Mesendoderm (in vitro differentiated cells): Measurements from ENCODE around the gene KCNK2.

ENCODE experiments used
- DNase-seq: peaks from one replicate; pipeline ENCODE4 v3.0.0; 2013
- H2AK5ac ChIP-seq: 2 replicates; pipeline ENCODE4 v1.6.1; 2013; ENCODE audit warnings: low read length, inconsistent platforms
- H2BK120ac ChIP-seq: 2 replicates; pipeline ENCODE4 v1.6.1; 2013; ENCODE audit warnings: low read depth, mild to moderate bottlenecking, low read length, moderate library complexity, mixed read lengths
- H2BK15ac ChIP-seq: replicated peaks from 2 replicates; pipeline ENCODE4 v1.6.1; 2013; ENCODE audit warnings: low read depth, mild to moderate bottlenecking, moderate library complexity
- H2BK5ac ChIP-seq: 2 replicates; pipeline ENCODE4 v1.6.1; 2013; ENCODE audit warnings: low read length, inconsistent platforms
- H3K18ac ChIP-seq: 2 replicates; pipeline ENCODE4 v1.6.1; 2013; ENCODE audit warnings: mild to moderate bottlenecking, low read length, mixed read lengths
- H3K23ac ChIP-seq: one replicate; pipeline ENCODE4 v1.6.1; 2013; ENCODE audit warnings: low read length
- H3K27ac ChIP-seq: 2 replicates; pipeline ENCODE4 v1.5.1; 2013; ENCODE audit warnings: low read depth, mild to moderate bottlenecking, inconsistent platforms, low read length, moderate library complexity
- H3K27me3 ChIP-seq: 2 replicates; pipeline ENCODE4 v1.6.1; 2013; ENCODE audit warnings: low read length, control low read depth, mild to moderate bottlenecking, inconsistent platforms; ENCODE audit not compliant: insufficient read depth, poor library complexity
- H3K36me3 ChIP-seq: 2 replicates; pipeline ENCODE4 v1.6.1; 2013; ENCODE audit warnings: low read length, inconsistent platforms; ENCODE audit not compliant: control insufficient read depth, insufficient read depth
- H3K4ac ChIP-seq: one replicate; pipeline ENCODE4 v1.6.1; 2013; ENCODE audit warnings: low read depth, mild to moderate bottlenecking, low read length, moderate library complexity
- H3K4me1 ChIP-seq: 2 replicates; pipeline ENCODE4 v1.6.1; 2013; ENCODE audit warnings: low read depth, low read length, inconsistent platforms; ENCODE audit not compliant: control insufficient read depth
- H3K4me2 ChIP-seq: 2 replicates; pipeline ENCODE4 v1.6.1; 2013; ENCODE audit warnings: low read length
- H3K4me3 ChIP-seq: 2 replicates; pipeline ENCODE4 v1.5.1; 2013; ENCODE audit warnings: mild to moderate bottlenecking, low read length
- H3K56ac ChIP-seq: one replicate; pipeline ENCODE4 v1.6.1; 2013; ENCODE audit warnings: low read length
- H3K79me1 ChIP-seq: 2 replicates; pipeline ENCODE4 v1.6.1; 2013; ENCODE audit warnings: low read length, inconsistent platforms
- H3K79me2 ChIP-seq: 2 replicates; pipeline ENCODE4 v1.6.1; 2013; ENCODE audit warnings: mild to moderate bottlenecking, low read length; ENCODE audit not compliant: control insufficient read depth, insufficient read depth
- H3K9ac ChIP-seq: 2 replicates; pipeline ENCODE4 v1.6.1; 2013; ENCODE audit warnings: low read length, inconsistent platforms
- H4K5ac ChIP-seq: one replicate; pipeline ENCODE4 v1.6.1; 2013; ENCODE audit warnings: low read length
- H4K8ac ChIP-seq: one replicate; pipeline ENCODE4 v1.6.1; 2013; ENCODE audit warnings: low read depth, mild to moderate bottlenecking, control low read depth, low read length, moderate library complexity
- WGBS: extraction: QIAGEN DNeasy Blood & Tissue Kit; methylation state at CpG from one replicate; pipeline ENCODE4 v1.1.7; 2013; ENCODE audit warnings: low lambda C conversion rate, missing lambda C conversion rate; ENCODE audit not compliant: insufficient coverage; ENCODE audit errors: extremely low coverage; 5-methylcytosine and 5-hydroxymethylcytosine counted together

The KCNK2 gene

DNA sequence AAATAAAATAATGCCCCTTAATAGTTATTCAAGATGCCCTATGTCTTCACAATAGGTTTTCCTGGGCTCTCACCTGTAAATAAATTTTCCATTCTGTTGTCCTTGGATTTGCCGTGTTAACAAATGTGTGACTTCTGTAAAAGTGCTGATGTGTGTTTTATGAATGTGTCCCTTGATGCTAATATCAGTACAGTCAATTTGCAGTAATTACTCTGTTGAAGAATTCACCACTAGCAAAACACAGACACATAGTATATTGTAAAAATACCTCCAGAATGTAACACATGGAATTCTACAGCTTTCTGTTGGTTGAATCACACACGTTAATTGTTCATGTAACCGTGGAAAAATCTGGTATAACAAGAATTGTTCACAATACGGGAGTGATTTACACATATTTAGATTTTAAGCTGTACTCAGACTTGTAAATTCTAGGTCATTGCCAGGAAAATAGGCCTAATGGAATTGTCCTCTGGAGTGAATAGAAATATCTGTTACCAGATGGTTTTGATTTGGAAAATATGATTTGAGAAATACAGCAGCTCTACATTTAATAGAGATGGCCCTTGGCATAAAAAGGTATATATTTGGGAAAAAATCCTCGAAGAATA, 36.7 kb upstream of the KCNK2 start:
- H2AK5ac ChIP-seq, result no peak overlapping the region
- H4K5ac ChIP-seq, result no peak overlapping the region
- no peaks in the 10 kb centered on the region for H3K4me1 ChIP-seq
- no peak overlapping the region for H3K27ac ChIP-seq
- no peak overlapping the region for H2BK120ac ChIP-seq
- H3K4me3 ChIP-seq, result no peak overlapping the region
- H3K9ac ChIP-seq, result no peak overlapping the region
- no peak overlapping the region for H3K18ac ChIP-seq
- DNase-seq, result no peak
- H3K23ac ChIP-seq, result no peak overlapping the region
- H3K4me2 ChIP-seq, result no peak overlapping the region
- no CpG with 5 or more reads among the region's 5 CpGs for WGBS
- H4K8ac ChIP-seq, result no peak overlapping the region
- H3K27me3 ChIP-seq, result no peaks in the 10 kb centered on the region
- no peak overlapping the region for H2BK5ac ChIP-seq
- no peak overlapping the region for H3K4ac ChIP-seq
- no peak overlapping the region for H2BK15ac ChIP-seq
- no peak overlapping the region for H3K56ac ChIP-seq
- no peaks in the 10 kb centered on the region for H3K79me1 ChIP-seq
- H3K36me3 ChIP-seq, result no peaks in the 10 kb centered on the region
- no peaks in the 10 kb centered on the region for H3K79me2 ChIP-seq

- no peak overlapping the region for H3K18ac ChIP-seq
- H3K27ac ChIP-seq, result no peak overlapping the region
- H2AK5ac ChIP-seq, result no peak overlapping the region
- H2BK120ac ChIP-seq, result no peak overlapping the region
- no peak overlapping the region for H3K23ac ChIP-seq
- H3K9ac ChIP-seq, result no peak overlapping the region
- no peak overlapping the region for H3K56ac ChIP-seq
- H3K79me1 ChIP-seq, result no peaks in the 10 kb centered on the region
- H3K4ac ChIP-seq, result no peak overlapping the region
- DNase-seq, result no peak
- no peaks in the 10 kb centered on the region for H3K27me3 ChIP-seq
- H3K4me1 ChIP-seq, result no peaks in the 10 kb centered on the region
- no peak overlapping the region for H2BK5ac ChIP-seq
- H3K36me3 ChIP-seq, result no peaks in the 10 kb centered on the region
- H4K8ac ChIP-seq, result no peak overlapping the region
- no peak overlapping the region for H2BK15ac ChIP-seq
- H3K4me2 ChIP-seq, result no peak overlapping the region
- no peak overlapping the region for H3K4me3 ChIP-seq
- H3K79me2 ChIP-seq, result no peaks in the 10 kb centered on the region
- no peak overlapping the region for H4K5ac ChIP-seq
These were observed 30.1 kb upstream of the KCNK2 start for GRCh38 chr1:215052256-215053015.

GRCh38 chr1:215054266-215054665, 28.3 kb upstream of the KCNK2 start:
- Histone ChIP-seq H3K18ac (no peak overlapping the region), H3K4me3 (no peak overlapping the region), H4K8ac (no peak overlapping the region), H3K56ac (no peak overlapping the region), H2BK5ac (no peak overlapping the region), H4K5ac (no peak overlapping the region), H3K4me1 (no peaks in the 10 kb centered on the region), H3K27me3 (no peaks in the 10 kb centered on the region), H3K4ac (no peak overlapping the region), H3K79me2 (no peaks in the 10 kb centered on the region), H3K79me1 (no peaks in the 10 kb centered on the region), H2BK120ac (no peak overlapping the region), H3K36me3 (no peaks in the 10 kb centered on the region), H3K9ac (no peak overlapping the region), H3K23ac (no peak overlapping the region), H3K27ac (no peak overlapping the region), H2BK15ac (no peak overlapping the region), H2AK5ac (no peak overlapping the region), H3K4me2 (no peak overlapping the region)
- WGBS, result no CpG with 5 or more reads among the region's 6 CpGs
- DNase-seq, result no peak

GRCh38 chr1:215055281-215055935, 27.1 kb upstream of the KCNK2 start:
- H4K5ac ChIP-seq, result no peak overlapping the region
- no peak overlapping the region for H3K18ac ChIP-seq
- no peak overlapping the region for H3K4me3 ChIP-seq
- no peak overlapping the region for H3K56ac ChIP-seq
- no peaks in the 10 kb centered on the region for H3K79me2 ChIP-seq
- no peak overlapping the region for H3K9ac ChIP-seq
- H2BK15ac ChIP-seq, result no peak overlapping the region
- no peak overlapping the region for H3K27ac ChIP-seq
- no peak overlapping the region for H2AK5ac ChIP-seq
- H3K4me2 ChIP-seq, result no peak overlapping the region
- no peaks in the 10 kb centered on the region for H3K36me3 ChIP-seq
- H3K79me1 ChIP-seq, result no peaks in the 10 kb centered on the region
- no peak overlapping the region for H3K4ac ChIP-seq
- no CpG with 5 or more reads among the region's 2 CpGs for WGBS
- H3K23ac ChIP-seq, result no peak overlapping the region
- H2BK5ac ChIP-seq, result no peak overlapping the region
- no peaks in the 10 kb centered on the region for H3K27me3 ChIP-seq
- DNase-seq, result no peak
- H2BK120ac ChIP-seq, result no peak overlapping the region
- H4K8ac ChIP-seq, result no peak overlapping the region
- H3K4me1 ChIP-seq, result no peaks in the 10 kb centered on the region

GRCh38 chr1:215056584-215056983, 26.0 kb upstream of the KCNK2 start:
- Histone ChIP-seq H3K18ac (no peak overlapping the region), H2BK5ac (no peak overlapping the region), H3K56ac (no peak overlapping the region), H3K4me1 (no peaks in the 10 kb centered on the region), H3K23ac (no peak overlapping the region), H3K79me2 (no peaks in the 10 kb centered on the region), H3K4me2 (no peak overlapping the region), H3K4me3 (no peak overlapping the region), H2BK15ac (no peak overlapping the region), H3K36me3 (no peaks in the 10 kb centered on the region), H3K27me3 (no peaks in the 10 kb centered on the region), H3K27ac (no peak overlapping the region), H3K9ac (no peak overlapping the region), H4K8ac (no peak overlapping the region), H3K4ac (no peak overlapping the region), H2BK120ac (no peak overlapping the region), H3K79me1 (no peaks in the 10 kb centered on the region), H2AK5ac (no peak overlapping the region), H4K5ac (no peak overlapping the region)
- no CpG with 5 or more reads among the region's 1 CpG for WGBS
- DNase-seq, result no peak
